ACC112 (cell line): ENCODE results near the gene C10orf90.

Experiments
- H2AFZ ChIP-seq: fragments of 200-600 bp; sonication (generic); one replicate; pipeline ENCODE4 v1.6.0; 2017; ENCODE audit warnings: antibody characterized with exemption, low read length; ENCODE audit not compliant: unreplicated experiment
- H3K27ac ChIP-seq: fragments of 200-600 bp; sonication (generic); 2 replicates; pipeline ENCODE4 v1.5.1; 2014; ENCODE audit warnings: low read depth, mild to moderate bottlenecking, antibody characterized with exemption, low read length, moderate library complexity
- H3K27me3 ChIP-seq: fragments of 200-600 bp; sonication (generic); 2 replicates; pipeline ENCODE4 v1.6.1; 2014; ENCODE audit warnings: mild to moderate bottlenecking, antibody characterized with exemption, low read length, moderate library complexity, mixed read lengths; ENCODE audit not compliant: insufficient read depth
- H3K36me3 ChIP-seq: fragments of 200-600 bp; sonication (generic); 2 replicates; pipeline ENCODE4 v1.6.1; 2016; ENCODE audit warnings: mild to moderate bottlenecking, antibody characterized with exemption, low read length, moderate library complexity, mixed read lengths; ENCODE audit not compliant: insufficient read depth
- H3K4me1 ChIP-seq: fragments of 200-600 bp; sonication (generic); one replicate; pipeline ENCODE4 v1.6.1; 2016; ENCODE audit warnings: low read length, mixed read lengths; ENCODE audit not compliant: insufficient read depth, unreplicated experiment, control insufficient read depth
- H3K4me3 ChIP-seq: fragments of 200-600 bp; sonication (generic); 2 replicates; pipeline ENCODE4 v1.5.1; 2014; ENCODE audit warnings: mild to moderate bottlenecking, low read depth, low read length
- H3K79me2 ChIP-seq: fragments of 200-600 bp; sonication (generic); one replicate; pipeline ENCODE4 v1.6.0; 2016; ENCODE audit warnings: low read length; ENCODE audit not compliant: control insufficient read depth, unreplicated experiment, insufficient read depth

The C10orf90 gene

DNA sequence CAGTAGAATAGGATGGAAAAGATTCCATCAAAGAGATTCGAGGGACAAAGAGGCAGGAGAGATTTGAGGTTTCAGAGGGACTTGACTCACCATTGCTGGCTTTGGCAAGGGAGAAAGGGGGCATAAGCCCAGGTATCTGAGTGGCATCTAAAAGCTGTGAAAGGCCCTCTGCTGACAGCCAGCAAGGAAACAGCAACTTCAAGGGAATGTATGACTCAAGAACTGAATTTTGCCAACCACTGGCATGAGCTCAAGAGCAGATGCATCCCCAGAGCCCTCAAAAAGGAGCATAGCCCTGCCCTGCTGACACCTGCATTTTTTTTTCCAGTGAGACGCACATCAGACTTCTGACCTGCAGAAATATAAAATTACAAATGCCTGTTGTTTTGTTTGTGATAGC, 262.7 kb downstream of the C10orf90 start:
- H3K4me1 ChIP-seq = peaks cover 8% of the 10 kb centered on the region
- H3K27me3 ChIP-seq = no peaks in the 10 kb centered on the region
- no peak overlapping the region for H3K4me3 ChIP-seq
- no peaks in the 10 kb centered on the region for H3K36me3 ChIP-seq
- no peak overlapping the region for H3K27ac ChIP-seq
- no peaks in the 10 kb centered on the region for H3K79me2 ChIP-seq
- H2AFZ ChIP-seq = no peak overlapping the region

GRCh38 chr10:126405239-126405775, 265.2 kb downstream of the C10orf90 start:
- no peak overlapping the region for H2AFZ ChIP-seq
- no peaks in the 10 kb centered on the region for H3K36me3 ChIP-seq
- H3K27me3 ChIP-seq = no peaks in the 10 kb centered on the region
- peaks cover 8% of the 10 kb centered on the region for H3K4me1 ChIP-seq
- no peaks in the 10 kb centered on the region for H3K79me2 ChIP-seq
- H3K4me3 ChIP-seq = no peak overlapping the region
- no peak overlapping the region for H3K27ac ChIP-seq

GRCh38 chr10:126402721-126403695, 267.5 kb downstream of the C10orf90 start:
- Histone ChIP-seq H3K36me3 (no peaks in the 10 kb centered on the region), H3K27me3 (no peaks in the 10 kb centered on the region)

GRCh38 chr10:126400641-126401040, 269.9 kb downstream of the C10orf90 start:
- Histone ChIP-seq H3K36me3 (no peaks in the 10 kb centered on the region), H3K27me3 (no peaks in the 10 kb centered on the region), H3K4me3 (no peak overlapping the region), H3K79me2 (no peaks in the 10 kb centered on the region), H2AFZ (no peak overlapping the region), H3K4me1 (peaks cover 25% of the 10 kb centered on the region), H3K27ac (no peak overlapping the region)

More at GRCh38 chr10:126402721-126403695, 267.5 kb downstream of the C10orf90 start:
- no peaks in the 10 kb centered on the region for H3K79me2 ChIP-seq
- no peak overlapping the region for H3K4me3 ChIP-seq
- H3K27ac ChIP-seq = no peak overlapping the region
- peaks cover 15% of the 10 kb centered on the region for H3K4me1 ChIP-seq
- H2AFZ ChIP-seq = no peak overlapping the region

- peak overlapping the region; percentile 87; the same call in 1 of the 2 replicates for H3K27ac ChIP-seq
- H3K4me1 ChIP-seq = peaks cover 26% of the 10 kb centered on the region
- H3K79me2 ChIP-seq = no peaks in the 10 kb centered on the region
- no peak overlapping the region for H3K4me3 ChIP-seq
- peak overlapping the region; percentile 1 for H2AFZ ChIP-seq
- no peaks in the 10 kb centered on the region for H3K36me3 ChIP-seq
- no peaks in the 10 kb centered on the region for H3K27me3 ChIP-seq
Observed at GRCh38 chr10:126398924-126399323, 271.6 kb downstream of the C10orf90 start.

- Histone ChIP-seq H3K27me3 (no peaks in the 10 kb centered on the region), H3K79me2 (no peaks in the 10 kb centered on the region), H3K36me3 (no peaks in the 10 kb centered on the region), H3K4me1 (peaks cover 26% of the 10 kb centered on the region), H3K4me3 (peak overlapping the region; percentile 41), H2AFZ (no peak overlapping the region), H3K27ac (peak overlapping the region; percentile 87)
Observed at GRCh38 chr10:126398383-126398743, 272.1 kb downstream of the C10orf90 start.

DNA sequence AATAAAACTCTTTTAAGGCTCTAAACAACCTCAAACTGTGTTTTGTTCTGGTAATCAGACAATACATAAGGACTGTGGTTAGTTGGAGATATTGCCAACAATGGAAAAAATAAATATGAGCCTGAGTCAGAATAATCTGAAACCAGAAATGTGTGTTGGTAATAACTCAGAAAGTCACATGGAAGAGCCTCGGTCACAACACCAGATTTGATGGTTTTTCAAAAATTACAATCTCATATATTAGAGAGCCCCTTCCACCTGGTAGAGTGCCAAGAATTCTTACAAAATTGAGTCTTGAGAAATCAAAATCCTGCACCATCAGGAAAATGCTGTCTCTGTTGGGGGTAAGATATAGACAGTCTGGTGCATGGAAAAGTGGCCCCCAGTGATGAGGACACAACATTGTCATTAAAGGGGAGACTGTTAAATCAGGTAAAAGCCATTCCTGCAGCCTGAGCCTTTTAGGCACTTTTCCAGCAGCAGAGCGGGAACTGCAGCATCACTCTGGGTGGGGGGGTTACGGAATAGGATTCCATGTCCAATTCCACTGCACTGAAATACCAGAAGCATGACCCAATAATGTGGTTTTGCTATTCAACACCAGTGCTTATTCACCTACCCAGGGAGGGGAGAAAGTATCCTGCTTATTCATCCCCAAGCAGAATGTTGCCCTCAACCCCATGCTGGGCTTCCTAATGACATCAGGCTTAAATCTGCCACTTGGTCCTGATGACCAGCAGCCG, 272.7 kb downstream of the C10orf90 start:
- H3K4me3 ChIP-seq = peak overlapping the region; percentile 49
- H3K36me3 ChIP-seq = no peaks in the 10 kb centered on the region
- H3K79me2 ChIP-seq = no peaks in the 10 kb centered on the region
- H3K27ac ChIP-seq = peak overlapping the region; percentile 87
- H3K4me1 ChIP-seq = peaks cover 26% of the 10 kb centered on the region
- no peak overlapping the region for H2AFZ ChIP-seq
- no peaks in the 10 kb centered on the region for H3K27me3 ChIP-seq

DNA sequence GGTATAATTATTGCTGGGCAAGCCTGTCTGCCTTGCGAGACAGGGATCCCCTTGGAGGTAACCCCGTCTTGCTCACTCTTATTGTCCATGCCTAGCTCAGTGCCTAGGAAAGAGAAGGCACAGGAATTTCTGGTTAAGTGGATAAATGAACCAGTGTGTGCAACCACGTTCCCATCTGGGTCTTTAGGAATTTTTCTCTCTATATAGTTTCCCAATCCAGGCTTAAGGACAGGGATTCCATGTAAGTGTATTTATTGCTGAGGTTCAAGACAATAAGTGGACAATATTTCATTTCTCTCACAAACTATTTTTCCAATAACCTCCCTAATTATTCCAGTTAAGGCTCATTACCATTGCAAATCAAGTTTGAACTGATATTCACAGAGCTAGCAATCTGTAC, 273.3 kb downstream of the C10orf90 start:
- peak overlapping the region; percentile 0; the same call in 1 of the 2 replicates for H3K4me3 ChIP-seq
- H3K27ac ChIP-seq = peak overlapping the region; percentile 87
- no peak overlapping the region for H2AFZ ChIP-seq
- no peaks in the 10 kb centered on the region for H3K36me3 ChIP-seq
- H3K79me2 ChIP-seq = no peaks in the 10 kb centered on the region
- no peaks in the 10 kb centered on the region for H3K27me3 ChIP-seq
- peaks cover 26% of the 10 kb centered on the region for H3K4me1 ChIP-seq

- H3K4me3 ChIP-seq = no peak overlapping the region
- H3K36me3 ChIP-seq = no peaks in the 10 kb centered on the region
- H3K4me1 ChIP-seq = peaks cover 40% of the 10 kb centered on the region
- no peaks in the 10 kb centered on the region for H3K27me3 ChIP-seq
- no peak overlapping the region for H3K27ac ChIP-seq
- H2AFZ ChIP-seq = no peak overlapping the region
- no peaks in the 10 kb centered on the region for H3K79me2 ChIP-seq
Observed at GRCh38 chr10:126394948-126395347, 275.5 kb downstream of the C10orf90 start.

DNA sequence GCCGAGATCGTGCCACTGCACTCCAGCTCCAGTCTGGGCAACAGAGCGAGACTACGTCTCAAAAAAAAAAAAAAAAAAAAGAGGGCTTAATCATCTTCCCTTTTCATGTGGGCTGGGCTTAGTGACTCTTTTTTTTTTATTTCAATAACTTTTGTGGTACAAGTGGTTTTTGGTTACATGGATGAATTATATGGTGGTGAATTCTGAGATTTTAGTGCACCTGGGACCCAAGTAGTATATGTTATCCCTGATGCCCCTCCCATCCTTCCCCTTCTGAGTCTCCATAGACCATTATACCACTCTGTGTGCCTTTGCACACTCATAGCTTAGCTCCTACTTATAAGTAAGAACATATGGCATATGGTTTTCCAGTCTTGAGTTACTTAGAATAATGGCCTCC, 277.4 kb downstream of the C10orf90 start:
- Histone ChIP-seq H3K36me3 (no peaks in the 10 kb centered on the region), H3K4me1 (peaks cover 31% of the 10 kb centered on the region), H3K79me2 (no peaks in the 10 kb centered on the region), H3K4me3 (no peak overlapping the region), H3K27ac (no peak overlapping the region), H3K27me3 (no peaks in the 10 kb centered on the region), H2AFZ (no peak overlapping the region)
